HG02840 (cell line): Measurements from ENCODE around the gene GNAI2.

Experiments
- ATAC-seq: cut with Tn5 transposase; IDR thresholded peaks from one replicate; pipeline ENCODE4 v1.9.1; 2021; ENCODE audit warnings: mild to moderate bottlenecking, moderate library complexity, moderate number of reproducible peaks; ENCODE audit not compliant: unreplicated experiment, low FRiP score

The GNAI2 gene

GRCh38 chr3:50294492-50295403, 58.7 kb downstream of the GNAI2 start:
- no peak for ATAC-seq

GRCh38 chr3:50295553-50296431, 59.8 kb downstream of the GNAI2 start:
- ATAC-seq: no peak

GRCh38 chr3:50296721-50297383, 60.8 kb downstream of the GNAI2 start:
- ATAC-seq: no peak

- no peak for ATAC-seq
Measured at GRCh38 chr3:50297384-50297775, 61.4 kb downstream of the GNAI2 start.

- no peak for ATAC-seq
Measured at GRCh38 chr3:50297896-50298725, 62.1 kb downstream of the GNAI2 start.

- peak; percentile 85 for ATAC-seq
Measured at GRCh38 chr3:50298836-50299637, 63.0 kb downstream of the GNAI2 start, which contains the start of the genes HYAL3 and NAA80. HYAL3 (minus strand) TSS chr3:50299405; CDS start chr3:50295602, 3,803 bp downstream. NAA80 (minus strand) TSS chr3:50299405; CDS start chr3:50297463, 1,942 bp downstream.

- no peak for ATAC-seq
Measured at GRCh38 chr3:50299638-50299928, 63.6 kb downstream of the GNAI2 start.

GRCh38 chr3:50299929-50300680, 64.1 kb downstream of the GNAI2 start:
- ATAC-seq: no peak

- no peak for ATAC-seq
Measured at GRCh38 chr3:50300681-50301254, 64.8 kb downstream of the GNAI2 start.

GRCh38 chr3:50302095-50303012, 66.3 kb downstream of the GNAI2 start:
- no peak for ATAC-seq

- no peak for ATAC-seq
Measured at GRCh38 chr3:50303013-50303815, 67.2 kb downstream of the GNAI2 start, which contains the start of gene HYAL1. HYAL1 (minus strand) TSS chr3:50303574; CDS start chr3:50302956, 618 bp downstream.

GRCh38 chr3:50304601-50305000, 68.6 kb downstream of the GNAI2 start:
- no peak for ATAC-seq
